HG02623 (cell line): ENCODE measurements around the gene RBM27.
"Not testable (repeated sequence)": the region's sequence is repeated elsewhere in the genome, so short reads cannot be mapped to it uniquely, and the experiment has no call there.

ENCODE experiments used
- ATAC-seq: cut with Tn5 transposase; IDR thresholded peaks from one replicate; pipeline ENCODE4 v1.9.1; 2021; ENCODE audit warnings: moderate library complexity; ENCODE audit not compliant: unreplicated experiment

The RBM27 gene

GRCh38 chr5:146203011-146203871 lies at the start of gene RBM27:
Gene RBM27, plus strand, starts transcription at chr5:146203605. Its CDS starts 161 bp downstream, at chr5:146203766.
- peak; percentile 100 for ATAC-seq

GRCh38 chr5:146158255-146158654 lies 45.1 kb upstream of the RBM27 start:
- no peak for ATAC-seq

- no peak for ATAC-seq
These were observed 39.0 kb upstream of the RBM27 start for GRCh38 chr5:146164382-146164781.

- ATAC-seq = no peak
These were observed 37.9 kb upstream of the RBM27 start for GRCh38 chr5:146165460-146165859.

- ATAC-seq = no peak
These were observed 37.5 kb upstream of the RBM27 start for GRCh38 chr5:146165903-146166302.

GRCh38 chr5:146169076-146169475 lies 34.3 kb upstream of the RBM27 start:
- no peak for ATAC-seq

GRCh38 chr5:146173049-146173448 lies 30.4 kb upstream of the RBM27 start:
- ATAC-seq = peak; percentile 62

GRCh38 chr5:146173597-146173996 lies 29.8 kb upstream of the RBM27 start:
- ATAC-seq = peak; percentile 91

GRCh38 chr5:146176805-146177204 lies 26.6 kb upstream of the RBM27 start:
- ATAC-seq = no peak

GRCh38 chr5:146179696-146180095 lies 23.7 kb upstream of the RBM27 start:
- ATAC-seq = no peak

- not testable (repeated sequence) for ATAC-seq
These were observed 20.0 kb upstream of the RBM27 start for GRCh38 chr5:146183403-146183802.

- ATAC-seq = no peak
These were observed 18.2 kb upstream of the RBM27 start for GRCh38 chr5:146185161-146185560.

- no peak for ATAC-seq
These were observed 15.0 kb upstream of the RBM27 start for GRCh38 chr5:146188358-146188757.

- no peak for ATAC-seq
These were observed 10.8 kb upstream of the RBM27 start for GRCh38 chr5:146192571-146193043.

GRCh38 chr5:146193285-146193684 lies 10.1 kb upstream of the RBM27 start:
- ATAC-seq = no peak

- ATAC-seq = not testable (repeated sequence)
These were observed 8.4 kb upstream of the RBM27 start for GRCh38 chr5:146194997-146195396.

- ATAC-seq = no peak
These were observed 6.9 kb upstream of the RBM27 start for GRCh38 chr5:146196459-146197048.

- no peak for ATAC-seq
These were observed 4.1 kb upstream of the RBM27 start for GRCh38 chr5:146199176-146199815.

GRCh38 chr5:146201795-146202194 lies 1.6 kb upstream of the RBM27 start:
- ATAC-seq = not testable (repeated sequence)

GRCh38 chr5:146203872-146204192 lies 427 bp downstream of the RBM27 start:
- ATAC-seq = no peak

- ATAC-seq = no peak
These were observed 2.2 kb downstream of the RBM27 start for GRCh38 chr5:146205499-146206202.
